NCI-H69 (cell line): ENCODE results near the gene RPL5.

ENCODE experiments used
- DNase-seq: peaks from one replicate; lab custom pipeline; 2025; lab: John Stamatoyannopoulos, UW

The RPL5 gene

DNA sequence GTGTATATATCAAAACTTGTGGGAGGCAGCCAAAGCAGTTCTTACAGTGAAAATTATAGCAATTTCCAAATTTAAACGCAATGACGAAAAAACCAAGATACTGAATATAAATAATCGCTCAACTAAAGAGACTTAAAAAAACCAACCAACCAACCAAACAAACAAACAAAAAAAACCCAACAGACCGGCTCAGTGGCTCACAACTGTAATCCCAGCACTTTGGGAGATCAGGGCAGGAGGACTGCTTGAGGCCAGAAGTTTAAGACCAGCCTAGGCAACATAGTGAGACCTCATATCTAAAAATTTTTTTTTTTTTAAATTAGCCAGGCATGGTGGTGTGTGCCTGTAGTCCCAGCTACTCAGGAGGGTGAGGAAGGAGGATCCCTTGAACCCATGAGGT, 23.4 kb downstream of the RPL5 start:
- no peak for DNase-seq

DNA sequence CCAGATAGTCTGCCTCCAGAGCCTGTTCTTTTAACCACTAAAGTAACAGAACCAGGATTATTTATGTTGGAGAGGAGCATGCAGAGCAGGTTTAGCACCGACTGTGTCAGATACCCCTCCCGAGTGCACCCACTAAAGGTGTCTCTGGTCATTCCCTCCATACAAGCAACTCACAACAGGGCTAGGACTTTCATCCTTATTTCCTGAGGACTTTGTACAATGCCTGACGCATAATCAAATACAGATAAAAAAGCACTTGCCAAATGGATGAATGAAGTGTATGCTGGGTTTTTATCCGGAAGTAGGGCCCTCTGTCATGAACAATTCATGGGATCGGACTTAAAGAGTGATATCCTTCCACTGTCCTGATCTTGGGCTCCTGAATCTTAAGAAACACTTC, 26.0 kb downstream of the RPL5 start:
- DNase-seq, result no peak

DNA sequence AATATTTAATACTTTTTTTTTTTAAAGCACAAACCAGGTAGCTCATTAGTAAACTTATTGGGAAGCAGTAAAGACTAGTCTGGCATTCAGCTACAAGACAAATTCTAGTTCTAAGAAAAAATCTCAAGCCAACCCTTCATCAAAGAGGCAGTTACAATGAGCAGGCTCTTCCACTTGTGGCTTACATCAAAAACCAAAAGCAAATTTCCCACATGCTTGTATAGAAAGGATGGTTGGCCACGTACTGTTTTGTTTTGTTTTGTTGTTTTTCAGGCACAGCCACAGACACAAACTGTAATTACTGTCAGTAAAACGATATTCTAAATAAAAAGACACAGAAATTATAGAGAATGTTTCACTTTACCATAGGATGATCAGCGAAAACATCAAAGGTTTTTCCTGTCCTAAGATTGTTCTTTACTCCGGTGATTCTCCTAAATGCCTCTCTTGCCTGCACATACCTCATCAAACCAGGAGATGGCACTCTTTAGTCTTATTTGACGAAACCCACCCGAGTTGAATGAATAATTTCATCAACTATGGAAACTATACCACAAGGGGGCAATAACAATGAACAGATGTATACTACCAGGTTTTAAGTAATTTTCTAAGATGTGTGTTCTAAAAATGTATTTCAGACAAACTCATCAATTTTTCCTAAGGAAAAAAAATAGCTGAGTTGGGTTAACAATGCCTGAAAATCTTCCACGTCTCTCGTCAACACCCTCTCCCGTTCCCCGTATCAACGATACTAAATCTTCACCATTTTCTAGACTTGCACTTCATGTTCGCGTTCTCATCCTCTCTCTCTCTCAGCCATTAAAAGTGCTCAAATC, 26.9 kb downstream of the RPL5 start:
- peak; percentile 76 for DNase-seq

DNA sequence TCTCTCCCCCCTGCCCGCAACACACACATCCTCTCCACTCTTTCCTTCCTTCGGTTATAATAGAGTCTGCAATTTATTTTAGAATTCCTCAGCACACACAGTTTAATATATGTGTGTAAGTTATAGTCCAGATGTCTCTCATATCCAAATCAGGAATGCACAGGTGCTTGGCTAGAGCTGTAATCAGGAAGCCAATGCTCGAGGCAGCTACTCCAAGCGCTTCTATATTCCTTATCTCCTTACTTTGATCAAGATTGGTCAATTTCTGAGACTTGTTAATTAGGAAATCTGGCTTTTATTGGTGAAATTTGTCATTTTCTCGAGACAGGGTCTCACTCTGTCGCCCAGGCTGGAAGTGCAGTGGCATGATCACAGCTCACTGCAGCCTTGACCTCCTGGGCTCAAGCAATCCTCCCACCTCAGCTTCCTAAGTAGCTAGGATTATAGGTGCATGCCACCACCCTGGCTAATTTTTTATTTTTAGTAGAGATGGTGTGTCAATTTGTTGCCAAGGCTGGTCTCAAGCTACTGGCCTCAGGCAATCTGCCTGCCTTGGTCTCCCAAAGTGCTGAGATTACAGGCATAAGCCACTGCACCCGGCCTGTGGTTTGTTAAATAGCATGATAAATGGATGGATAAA, 27.7 kb downstream of the RPL5 start:
- DNase-seq, result no peak

DNA sequence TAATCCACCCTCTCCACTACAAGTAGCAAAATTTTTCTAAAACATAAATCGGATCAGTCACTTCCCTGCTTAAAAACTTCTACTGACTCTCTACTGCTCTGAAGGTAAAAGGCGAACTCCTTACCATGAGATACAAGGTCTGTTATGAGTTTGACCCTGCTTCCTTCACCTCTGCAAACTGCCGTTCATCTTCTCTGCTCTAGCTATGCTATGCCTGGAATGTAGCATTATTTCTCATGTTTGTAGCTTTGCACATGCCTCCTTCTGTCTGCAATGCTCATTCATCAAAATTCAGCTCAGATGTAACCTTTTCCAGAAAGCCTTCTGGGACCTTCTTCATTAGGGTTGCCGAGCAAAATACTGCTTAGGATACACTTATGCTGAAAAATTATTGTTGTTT, 30.8 kb downstream of the RPL5 start:
- DNase-seq, result no peak

DNA sequence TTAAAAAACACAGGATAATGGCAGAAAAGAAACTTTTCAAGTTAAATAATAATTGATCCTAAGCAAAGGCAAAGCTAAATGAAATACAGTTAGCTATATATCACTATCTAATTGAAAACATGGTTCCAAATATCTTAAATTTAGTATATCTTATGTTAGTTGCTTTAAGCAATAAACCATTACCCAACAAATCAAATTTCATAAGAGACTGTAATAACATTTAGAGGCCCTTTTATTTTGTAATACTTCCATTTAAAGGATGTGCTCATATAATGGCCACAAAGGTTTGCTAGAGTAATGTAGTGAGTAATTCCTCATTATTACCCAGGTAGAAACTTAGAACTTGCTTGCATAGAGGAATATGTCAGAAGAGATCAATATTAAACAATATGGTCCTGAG, 32.3 kb downstream of the RPL5 start:
- no peak for DNase-seq

DNA sequence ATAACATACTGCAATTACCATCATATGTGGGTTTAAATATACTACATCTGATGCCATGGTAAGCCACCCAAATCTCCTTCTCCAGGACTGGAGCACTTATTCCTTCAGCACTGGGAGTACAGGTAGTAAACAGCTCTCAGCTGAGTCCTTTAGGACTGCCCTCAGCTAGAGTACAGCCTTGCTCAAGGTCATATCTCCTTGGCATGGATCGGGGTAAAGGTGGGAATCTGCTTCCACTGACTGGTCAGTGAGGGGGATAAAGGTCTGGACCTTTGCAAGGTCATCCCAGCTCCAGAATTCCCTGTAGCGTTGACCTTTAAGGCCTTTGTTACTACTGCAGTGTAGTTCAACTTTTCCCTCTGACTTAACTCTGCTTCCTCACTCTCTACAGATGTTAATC, 38.8 kb downstream of the RPL5 start:
- no peak for DNase-seq

DNA sequence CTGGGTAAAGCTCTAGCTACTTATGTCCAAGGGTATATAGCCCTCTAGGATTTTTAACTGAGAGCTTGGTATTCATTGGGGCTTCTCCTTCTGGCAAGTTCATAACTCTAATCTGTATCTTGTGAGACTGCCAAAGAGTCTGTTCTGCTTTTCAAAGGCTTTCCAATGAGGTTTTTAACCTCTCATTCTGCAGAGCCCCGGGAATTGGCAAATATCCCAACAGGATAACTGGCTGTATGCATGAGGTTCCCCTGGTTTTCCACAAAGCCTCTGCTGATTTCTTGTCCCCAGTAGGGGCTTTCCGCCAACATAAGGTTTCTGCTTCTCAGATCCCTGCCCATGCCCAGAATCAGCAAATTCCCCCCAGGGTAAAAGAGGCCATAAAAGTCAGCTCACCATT, 40.9 kb downstream of the RPL5 start:
- DNase-seq, result no peak

DNA sequence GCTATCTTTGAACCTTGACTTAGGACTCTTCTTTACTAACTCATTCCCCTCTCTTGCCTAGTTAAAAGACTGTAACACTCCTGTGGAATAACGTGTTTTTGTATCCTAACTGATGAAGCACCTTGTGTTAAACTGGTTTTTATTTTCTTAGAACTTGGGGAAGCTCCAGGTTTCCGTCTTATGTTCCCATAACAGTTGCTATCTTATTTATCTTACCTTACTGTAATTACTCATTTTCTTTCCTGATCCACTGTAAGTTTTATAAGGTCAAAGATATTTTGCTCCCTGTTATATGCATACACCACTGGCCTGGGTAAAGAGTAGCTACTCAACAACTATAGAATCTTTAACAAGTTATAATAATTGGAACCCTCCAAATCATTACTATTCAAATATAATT, 43.1 kb downstream of the RPL5 start:
- no peak for DNase-seq

DNA sequence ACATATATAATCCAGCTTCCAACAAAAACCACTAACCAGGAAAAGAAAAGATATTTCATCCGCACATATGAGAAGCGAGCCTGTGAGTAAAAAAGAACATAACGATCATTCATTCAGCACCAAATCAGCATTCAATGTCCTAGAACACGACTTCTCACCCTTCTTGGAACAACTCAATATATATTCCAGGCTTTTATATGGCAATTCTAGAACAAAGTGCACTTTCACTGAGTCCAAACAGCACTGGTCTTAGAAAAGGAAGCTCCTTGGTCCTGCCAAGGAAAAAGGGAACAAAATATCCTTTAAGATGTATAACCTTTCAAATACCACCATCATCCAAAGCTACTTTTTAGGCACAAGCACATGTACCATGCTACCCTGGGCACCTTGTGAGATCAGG, 44.5 kb downstream of the RPL5 start:
- DNase-seq, result no peak

DNA sequence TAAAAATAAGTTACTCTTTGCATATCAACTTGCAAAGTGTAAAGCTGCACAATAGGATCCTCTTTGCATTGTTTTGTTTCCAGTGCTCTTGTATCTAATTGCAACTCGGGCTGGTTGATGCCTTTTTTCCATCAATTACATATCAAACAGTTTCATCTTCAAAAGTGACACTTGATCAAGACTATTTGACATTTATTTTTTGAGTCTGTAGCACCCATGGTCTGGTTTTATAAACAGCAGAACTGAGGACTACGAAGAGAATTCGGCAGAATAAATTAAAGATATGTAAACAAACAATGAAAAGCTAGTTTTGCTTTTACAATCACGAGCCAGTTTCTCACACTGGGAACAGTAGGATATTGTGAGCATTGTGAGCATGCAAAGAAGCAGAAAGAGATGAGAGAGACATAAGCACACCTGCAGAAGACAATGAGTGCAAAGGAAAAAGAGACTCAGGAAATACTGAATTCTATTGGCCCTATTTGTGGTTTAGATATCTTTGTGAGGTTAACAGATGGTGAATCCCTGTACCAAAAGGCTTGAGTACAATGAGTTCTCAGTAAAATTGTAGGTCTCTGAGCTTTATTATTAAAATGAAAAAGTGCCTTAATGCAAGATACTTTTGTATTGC, 45.4 kb downstream of the RPL5 start:
- peak; percentile 13 for DNase-seq

DNA sequence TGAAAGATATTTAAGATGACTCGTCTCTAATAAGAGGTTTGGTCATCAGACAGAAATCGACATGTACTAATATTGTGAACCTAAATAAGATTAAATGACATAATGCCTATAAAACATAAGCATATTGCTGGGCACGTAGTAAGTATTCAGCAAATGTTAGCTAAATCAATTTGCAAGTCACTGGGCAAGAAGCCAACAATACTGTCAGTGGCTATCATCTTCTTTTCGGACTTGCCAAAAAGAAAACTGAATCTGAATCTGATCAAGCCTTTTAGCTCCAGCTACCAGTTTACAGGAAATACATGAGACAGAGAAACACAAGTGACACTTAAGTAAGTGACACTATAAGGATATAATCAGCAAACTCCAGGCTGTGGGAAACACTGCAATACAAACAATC, 46.0 kb downstream of the RPL5 start:
- peak; percentile 53 for DNase-seq

DNA sequence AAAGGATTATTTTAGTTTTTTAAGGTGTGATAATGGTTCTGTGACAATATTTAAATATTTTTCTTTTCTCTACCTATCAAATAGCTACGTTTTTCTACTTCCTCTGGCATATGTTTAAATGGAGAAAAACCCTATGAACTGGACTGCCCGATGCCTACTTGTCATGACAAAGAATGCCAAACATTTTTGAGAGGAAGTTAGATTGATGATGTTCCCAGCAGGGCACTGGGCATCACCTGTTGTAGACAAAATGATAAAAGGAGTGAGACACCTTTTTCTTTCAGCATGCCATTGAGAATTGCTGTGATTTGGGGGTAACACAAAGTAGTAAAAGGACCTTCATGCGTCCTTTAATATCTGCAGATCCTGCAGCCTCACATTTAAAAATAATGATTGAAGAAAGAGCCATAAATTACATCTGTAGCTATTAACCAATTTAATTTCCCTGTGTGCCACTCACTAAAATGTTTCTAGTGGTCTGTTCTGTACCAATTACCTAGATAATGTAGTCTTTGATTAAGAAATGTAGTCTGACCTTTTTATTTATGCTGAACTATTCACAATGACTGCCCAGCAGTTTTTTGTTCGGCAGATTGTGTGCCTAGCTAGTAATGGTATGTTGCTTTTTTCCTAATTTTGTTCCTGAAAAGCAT, 47.6 kb downstream of the RPL5 start:
- DNase-seq, result peak; percentile 3

DNA sequence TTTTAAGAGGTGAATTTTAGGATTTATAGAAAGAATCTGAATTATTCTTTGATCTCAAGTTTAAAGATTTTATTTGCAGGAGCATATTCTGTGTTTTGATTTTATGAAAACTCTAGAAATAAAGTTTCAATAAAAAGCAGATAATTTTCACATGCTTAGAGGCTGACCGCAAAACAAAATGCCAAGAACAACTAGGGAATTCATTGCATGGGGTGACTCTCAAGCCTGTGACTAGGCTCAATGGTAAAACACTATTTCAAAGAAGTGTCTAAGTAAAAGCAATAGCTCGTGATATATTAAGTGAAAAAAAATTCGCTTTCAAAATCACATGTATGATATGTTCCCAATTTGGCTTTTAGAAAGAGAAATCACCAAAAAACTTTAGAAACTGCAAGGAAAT, 49.6 kb downstream of the RPL5 start:
- DNase-seq, result no peak

DNA sequence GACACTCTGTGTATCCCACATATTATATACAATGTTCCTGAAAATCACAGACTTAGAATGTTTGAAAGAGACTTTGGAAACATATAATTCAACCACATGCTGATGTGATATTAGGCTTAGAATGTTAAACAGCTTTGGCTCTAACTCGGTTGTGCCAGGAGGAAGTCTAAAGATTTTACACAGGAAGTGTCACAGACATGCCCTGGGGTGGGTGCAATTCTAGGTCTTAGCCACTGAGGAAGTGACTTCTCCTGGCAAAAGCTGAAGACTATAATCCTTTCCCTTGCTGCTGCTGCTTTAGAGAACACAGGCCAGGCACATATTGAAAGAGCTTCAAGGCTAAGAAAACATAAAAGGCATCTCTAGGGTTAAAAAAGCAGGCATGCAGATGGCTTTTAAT, 51.0 kb downstream of the RPL5 start:
- peak; percentile 41 for DNase-seq

DNA sequence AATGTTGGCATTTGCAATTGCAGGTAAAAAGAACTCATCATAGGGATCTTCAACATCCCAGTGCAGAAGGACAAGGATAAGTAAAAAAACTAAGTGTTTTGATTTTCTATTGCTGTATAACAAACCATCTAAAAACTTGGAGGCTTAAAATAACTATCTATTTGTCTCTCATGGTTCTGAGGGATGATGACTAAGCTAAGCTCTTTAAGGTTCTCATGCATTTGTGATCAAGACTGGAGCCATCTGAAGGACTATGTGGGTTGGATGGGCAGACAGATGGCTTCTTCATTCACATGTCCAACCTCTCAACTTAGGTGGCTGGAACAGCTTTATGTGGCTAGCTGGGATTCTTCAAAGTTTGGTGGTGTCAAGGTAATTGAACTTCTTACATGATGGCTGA, 51.5 kb downstream of the RPL5 start:
- DNase-seq, result no peak

DNA sequence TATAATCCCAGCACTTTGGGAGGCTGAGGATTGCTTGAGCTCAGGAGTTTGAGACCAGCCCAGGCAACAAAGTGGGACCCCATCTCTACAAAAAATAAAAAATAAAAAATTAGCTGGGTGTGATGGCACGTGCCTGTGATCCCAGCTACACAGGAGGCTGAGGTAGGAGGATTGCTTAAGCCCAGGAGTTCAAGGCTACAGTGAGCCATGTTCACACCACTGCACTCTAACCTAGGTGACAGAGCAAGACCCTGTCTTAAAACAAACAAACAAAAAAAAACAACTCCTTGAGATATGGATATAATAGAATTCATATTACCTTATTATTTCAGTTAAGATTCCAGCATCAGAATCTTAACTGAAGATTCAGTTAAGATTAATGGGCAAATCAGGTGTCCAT, 52.4 kb downstream of the RPL5 start:
- DNase-seq, result no peak

DNA sequence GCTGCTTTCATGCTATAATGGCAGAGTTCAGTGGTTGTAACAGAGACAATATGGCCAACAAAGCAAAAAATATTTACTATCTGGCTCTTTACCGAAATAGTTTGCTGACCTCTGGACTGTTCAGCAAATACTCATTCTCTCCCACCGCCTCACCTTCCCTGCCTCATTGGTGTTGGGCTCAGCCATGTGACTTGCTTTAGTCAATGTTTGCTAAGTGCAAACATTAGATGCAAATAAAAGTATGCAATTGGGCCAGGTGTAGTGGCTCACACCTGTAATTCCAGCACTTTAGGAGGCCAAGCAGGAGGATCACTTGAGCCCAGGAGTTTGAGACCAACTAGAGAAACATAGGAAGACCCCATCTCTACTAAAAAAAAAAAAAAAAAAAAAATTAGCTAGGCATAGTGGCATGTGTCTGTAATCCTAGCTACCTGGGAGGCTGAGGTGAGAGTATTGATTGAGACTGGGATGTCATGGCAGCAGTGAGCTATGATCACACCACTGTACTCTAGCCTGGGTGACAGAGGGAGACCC, 55.1 kb downstream of the RPL5 start:
- peak; percentile 88 for DNase-seq

DNA sequence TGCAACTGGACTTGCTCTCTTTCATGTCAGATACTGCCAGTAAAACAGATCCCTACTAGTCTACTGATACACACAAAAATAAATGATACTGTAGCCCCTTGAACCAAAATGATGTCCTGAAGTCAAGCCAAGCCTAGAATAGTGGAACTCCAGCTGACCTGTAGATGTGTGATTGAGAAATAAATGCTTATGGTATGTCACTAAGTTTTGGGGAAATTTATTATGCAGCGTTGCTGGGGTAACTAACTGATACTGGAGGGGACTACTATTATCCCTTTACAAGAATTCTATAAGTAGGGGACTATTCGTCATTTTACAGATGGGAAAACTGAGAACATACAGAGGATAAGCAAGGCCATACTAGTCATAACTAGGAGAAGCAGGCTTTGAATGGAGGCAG, 55.6 kb downstream of the RPL5 start:
- no peak for DNase-seq
